Epithelial cell of esophagus (primary cell): ENCODE measurements around the gene GPATCH2L.

Source experiments
- DNase-seq: peaks from one replicate; pipeline ENCODE4 v3.0.0; 2010; ENCODE audit warnings: low read depth
- H3K4me3 ChIP-seq: 2 replicates; pipeline ENCODE4 v1.5.1; 2011; ENCODE audit warnings: mild to moderate bottlenecking, low read length, control low read depth
- CTCF ChIP-seq: IDR thresholded peaks from 2 replicates; pipeline ENCODE4 v1.5.1; 2011; ENCODE audit warnings: low read depth, mild to moderate bottlenecking, low read length, control low read depth, inconsistent platforms; ENCODE audit not compliant: insufficient read depth; ENCODE audit errors: missing control alignments

Gene GPATCH2L

GRCh38 chr14:76136476-76137110 is 15.1 kb upstream of the GPATCH2L start:
- TF ChIP-seq CTCF = no peak
- H3K4me3 ChIP-seq = no peak overlapping the region
- no peak for DNase-seq

- no peak for TF ChIP-seq CTCF
- DNase-seq = no peak
- H3K4me3 ChIP-seq = no peak overlapping the region
Measured at GRCh38 chr14:76138119-76138757, 13.5 kb upstream of the GPATCH2L start.

GRCh38 chr14:76138758-76139723 is 12.7 kb upstream of the GPATCH2L start:
- no peak for TF ChIP-seq CTCF
- H3K4me3 ChIP-seq = no peak overlapping the region
- DNase-seq = no peak

GRCh38 chr14:76143642-76144041 is 8.1 kb upstream of the GPATCH2L start:
- no peak overlapping the region for H3K4me3 ChIP-seq
- DNase-seq = no peak
- TF ChIP-seq CTCF = no peak

GRCh38 chr14:76146976-76147375 is 4.7 kb upstream of the GPATCH2L start:
- H3K4me3 ChIP-seq = no peak overlapping the region
- DNase-seq = no peak
- no peak for TF ChIP-seq CTCF

GRCh38 chr14:76149196-76149595 is 2.5 kb upstream of the GPATCH2L start:
- DNase-seq = no peak
- no peak for TF ChIP-seq CTCF
- H3K4me3 ChIP-seq = no peak overlapping the region
